Measurements from ENCODE around the gene SPRR2E.

SPRR2E gene

DNA sequence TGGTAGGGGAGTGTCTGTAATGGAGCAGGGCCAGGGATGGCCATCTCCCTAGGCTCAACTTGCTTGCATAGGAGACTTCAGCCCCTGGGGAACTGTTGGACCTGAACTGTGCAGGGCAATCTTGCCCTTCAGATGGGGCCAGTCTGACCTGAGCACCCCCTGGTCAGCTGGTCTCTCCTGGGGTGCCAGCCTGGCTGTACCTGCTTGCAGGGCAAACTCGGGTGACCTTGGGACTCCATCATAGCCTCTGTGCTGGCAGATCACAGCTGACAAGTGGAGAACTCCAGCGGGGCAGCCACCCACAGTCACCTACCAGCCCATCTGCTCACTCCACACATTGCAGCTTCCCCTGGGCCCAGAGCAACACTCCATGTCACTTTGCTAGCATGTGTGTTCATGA is 45.1 kb downstream of the SPRR2E start:
- Histone ChIP-seq H4K20me1 (no peaks in the 10 kb centered on the region), H3K27ac (no peak overlapping the region; a peak in 1 of 22 replicates)
- TF ChIP-seq Cebpa-rat (IDR thresholded peaks at IDR 0.05), result no peak

More for the DNA sequence above, 45.1 kb downstream of the SPRR2E start:
- H3K4me3 ChIP-seq, result no peak overlapping the region
- peaks cover 11 to 43% (median 18%) of the 10 kb centered on the region in 11 experiments; a peak in 21 of 22 replicates for H3K9me3 ChIP-seq (replicated peaks in 1 of 11)
- H3K27me3 ChIP-seq, result peaks cover 0 to 25% (median 0%) of the 10 kb centered on the region in 11 experiments; a peak in 3 of 22 replicates
- no peak overlapping the region for H3K9ac ChIP-seq
- H3K36me3 ChIP-seq, result no peaks in the 10 kb centered on the region
- H3K4me2 ChIP-seq, result no peak overlapping the region
- H3K4me1 ChIP-seq, result peaks cover 0 to 28% (median 16%) of the 10 kb centered on the region in 10 experiments; a peak in 16 of 20 replicates

Data from BLaER1 treated with 17β-estradiol and CSF1 and Interleukin-3, amounts not matched to agents 10 nM and 100 nM (cell line).